Measurements from ENCODE around the gene SEC61A2. TPM values are rescaled to one million over a fixed set of nuclear protein-coding genes. Genes with fewer than 3 reads are reported as not detected.

The SEC61A2 gene
- total RNA-seq, 4 donors from 2014 or later: 7.8 to 17.8 (median 13.3) TPM

DNA sequence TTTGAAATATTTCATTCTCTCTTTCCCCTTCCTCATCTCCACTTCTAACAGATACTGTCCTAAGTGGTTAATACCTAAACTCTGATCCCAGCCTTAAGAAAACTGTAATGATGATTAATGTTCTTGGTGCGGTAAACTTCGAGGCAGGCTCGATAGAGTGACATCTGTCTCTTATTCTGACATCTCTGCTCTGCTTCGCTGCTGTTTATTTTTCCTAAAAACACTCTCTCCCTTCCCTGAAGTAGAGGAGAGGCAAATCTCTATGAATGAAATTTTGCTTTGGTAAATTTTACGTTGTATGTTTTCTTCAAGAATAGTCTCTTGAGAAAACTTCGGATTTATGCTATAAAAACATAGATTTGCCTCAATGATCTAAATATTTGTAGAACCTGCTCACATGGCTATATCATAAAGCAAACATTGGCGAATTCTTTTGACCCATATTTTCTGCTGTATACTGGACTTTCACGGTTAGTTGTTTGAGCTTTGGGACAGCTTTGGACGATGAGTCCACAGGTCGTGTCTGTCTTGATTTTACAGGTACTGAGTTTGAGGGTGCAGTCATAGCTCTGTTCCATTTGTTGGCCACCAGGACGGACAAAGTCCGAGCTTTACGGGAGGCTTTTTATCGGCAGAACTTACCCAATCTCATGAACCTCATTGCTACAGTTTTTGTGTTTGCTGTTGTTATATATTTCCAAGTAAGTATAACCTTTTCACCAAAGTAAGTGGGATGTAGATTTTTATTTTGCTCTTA, 27.1 kb downstream of the SEC61A2 start:
- Histone ChIP-seq H3K4me3 (replicated peaks in 1 of 3) (no peak overlapping the region), H3K27ac (no peak overlapping the region), H3K27me3 (no peaks in the 10 kb centered on the region), H3K9me3 (no peaks in the 10 kb centered on the region), H3K36me3 (peaks cover 16 to 18% of the 10 kb centered on the region in 2 donors), H3K4me1 (no peaks in the 10 kb centered on the region)
- TF ChIP-seq, protein P1, sequence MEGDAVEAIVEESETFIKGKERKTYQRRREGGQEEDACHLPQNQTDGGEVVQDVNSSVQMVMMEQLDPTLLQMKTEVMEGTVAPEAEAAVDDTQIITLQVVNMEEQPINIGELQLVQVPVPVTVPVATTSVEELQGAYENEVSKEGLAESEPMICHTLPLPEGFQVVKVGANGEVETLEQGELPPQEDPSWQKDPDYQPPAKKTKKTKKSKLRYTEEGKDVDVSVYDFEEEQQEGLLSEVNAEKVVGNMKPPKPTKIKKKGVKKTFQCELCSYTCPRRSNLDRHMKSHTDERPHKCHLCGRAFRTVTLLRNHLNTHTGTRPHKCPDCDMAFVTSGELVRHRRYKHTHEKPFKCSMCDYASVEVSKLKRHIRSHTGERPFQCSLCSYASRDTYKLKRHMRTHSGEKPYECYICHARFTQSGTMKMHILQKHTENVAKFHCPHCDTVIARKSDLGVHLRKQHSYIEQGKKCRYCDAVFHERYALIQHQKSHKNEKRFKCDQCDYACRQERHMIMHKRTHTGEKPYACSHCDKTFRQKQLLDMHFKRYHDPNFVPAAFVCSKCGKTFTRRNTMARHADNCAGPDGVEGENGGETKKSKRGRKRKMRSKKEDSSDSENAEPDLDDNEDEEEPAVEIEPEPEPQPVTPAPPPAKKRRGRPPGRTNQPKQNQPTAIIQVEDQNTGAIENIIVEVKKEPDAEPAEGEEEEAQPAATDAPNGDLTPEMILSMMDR (IDR thresholded peaks at IDR 0.05): no peak
- TF ChIP-seq POLR2A (IDR thresholded peaks at IDR 0.05): no peak
- WGBS, 2 donors: 78 to 81% methylated on average over 14 of the region's 14 CpGs
- no peak for DNase-seq
- intact Hi-C loops (cut with DNase I): no loop called here

DNA sequence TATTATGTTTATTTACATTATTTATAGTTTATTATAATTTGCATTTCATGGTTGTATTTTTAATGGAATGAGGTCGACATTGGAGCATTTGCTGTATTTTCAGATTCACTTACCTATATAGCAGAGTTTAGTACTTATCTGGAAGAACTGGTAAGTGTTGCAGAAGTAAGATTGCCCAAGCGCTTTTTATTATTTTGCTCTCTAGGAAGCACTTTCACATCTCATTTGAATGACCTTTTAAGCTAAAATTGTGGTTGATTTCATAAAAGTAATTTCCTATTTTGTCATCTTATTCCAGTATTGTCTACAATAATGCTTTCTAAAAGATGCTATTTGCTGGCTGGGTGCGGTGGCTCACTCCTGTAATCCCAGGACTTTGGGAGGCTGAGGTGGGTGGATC, 28.6 kb downstream of the SEC61A2 start:
- no peak overlapping the region for H3K27ac ChIP-seq
- TF ChIP-seq, protein P1 (IDR thresholded peaks at IDR 0.05): no peak
- no peak for TF ChIP-seq POLR2A (IDR thresholded peaks at IDR 0.05)
- DNase-seq: no peak
- H3K4me1 ChIP-seq: no peaks in the 10 kb centered on the region
- intact Hi-C loops (cut with DNase I): no loop called here
- 97% methylated on average over 3 of the region's 3 CpGs for WGBS, 2 donors
- no peak overlapping the region for H3K4me3 ChIP-seq (replicated peaks in 1 of 3)
- H3K27me3 ChIP-seq: no peaks in the 10 kb centered on the region
- peaks cover 19 to 28% of the 10 kb centered on the region in 2 donors for H3K36me3 ChIP-seq
- H3K9me3 ChIP-seq: no peaks in the 10 kb centered on the region

DNA sequence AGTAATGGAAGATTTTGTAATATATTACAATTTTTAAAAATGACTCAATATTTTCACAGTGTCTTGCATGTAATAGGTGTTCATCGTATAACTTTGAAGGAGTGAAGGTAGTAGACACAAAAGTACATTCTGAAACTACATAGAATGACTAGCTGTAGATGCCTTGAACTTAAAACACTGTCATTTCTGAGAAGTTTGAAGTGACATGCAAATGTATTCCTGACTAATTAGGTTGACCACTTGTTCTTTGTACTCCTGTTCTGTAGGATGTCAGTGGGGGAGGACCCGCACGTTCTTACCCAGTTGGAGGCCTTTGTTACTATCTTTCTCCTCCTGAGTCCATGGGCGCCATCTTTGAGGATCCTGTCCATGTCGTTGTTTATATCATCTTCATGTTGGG, 31.2 kb downstream of the SEC61A2 start:
- intact Hi-C loops (cut with DNase I): no loop called here
- peaks cover 19 to 40% of the 10 kb centered on the region in 2 donors for H3K36me3 ChIP-seq
- 98 to 99% methylated on average over 5 of the region's 5 CpGs for WGBS, 2 donors
- no peak overlapping the region for H3K4me3 ChIP-seq (replicated peaks in 1 of 3)
- TF ChIP-seq, protein P1 (IDR thresholded peaks at IDR 0.05): no peak
- TF ChIP-seq POLR2A (IDR thresholded peaks at IDR 0.05): no peak
- no peaks in the 10 kb centered on the region for H3K4me1 ChIP-seq
- no peaks in the 10 kb centered on the region for H3K27me3 ChIP-seq
- H3K27ac ChIP-seq: no peak overlapping the region
- DNase-seq: no peak
- no peaks in the 10 kb centered on the region for H3K9me3 ChIP-seq

DNA sequence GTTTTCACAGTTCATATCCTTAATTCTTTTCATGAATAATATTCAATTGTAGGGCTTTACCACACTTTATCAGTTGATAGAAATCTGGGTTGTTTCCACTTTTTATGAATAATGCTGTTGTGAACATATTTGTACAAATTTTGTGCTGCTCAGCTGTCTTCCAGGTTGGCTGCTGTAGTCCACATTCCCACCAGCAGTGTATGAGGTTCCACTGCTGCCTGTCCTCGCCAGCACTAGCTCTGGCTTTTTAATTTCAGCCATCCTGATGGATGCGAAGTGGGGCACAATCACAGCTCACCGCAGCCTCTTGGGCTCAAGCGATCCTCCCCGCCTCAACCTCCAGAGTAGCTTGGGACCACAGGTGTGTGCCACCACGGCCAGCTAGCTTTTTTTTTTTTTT, 33.5 kb downstream of the SEC61A2 start:
- no peaks in the 10 kb centered on the region for H3K4me1 ChIP-seq
- no peaks in the 10 kb centered on the region for H3K27me3 ChIP-seq
- H3K9me3 ChIP-seq: no peaks in the 10 kb centered on the region
- H3K36me3 ChIP-seq: peaks cover 19 to 46% of the 10 kb centered on the region in 2 donors
- H3K27ac ChIP-seq: no peak overlapping the region
- DNase-seq: no peak
- TF ChIP-seq, protein P1 (IDR thresholded peaks at IDR 0.05): no peak
- TF ChIP-seq POLR2A (IDR thresholded peaks at IDR 0.05): no peak
- H3K4me3 ChIP-seq (replicated peaks in 1 of 3): no peak overlapping the region
- WGBS, 2 donors: 98 to 99% methylated on average over 6 of the region's 6 CpGs
- intact Hi-C loops (cut with DNase I): no loop called here

DNA sequence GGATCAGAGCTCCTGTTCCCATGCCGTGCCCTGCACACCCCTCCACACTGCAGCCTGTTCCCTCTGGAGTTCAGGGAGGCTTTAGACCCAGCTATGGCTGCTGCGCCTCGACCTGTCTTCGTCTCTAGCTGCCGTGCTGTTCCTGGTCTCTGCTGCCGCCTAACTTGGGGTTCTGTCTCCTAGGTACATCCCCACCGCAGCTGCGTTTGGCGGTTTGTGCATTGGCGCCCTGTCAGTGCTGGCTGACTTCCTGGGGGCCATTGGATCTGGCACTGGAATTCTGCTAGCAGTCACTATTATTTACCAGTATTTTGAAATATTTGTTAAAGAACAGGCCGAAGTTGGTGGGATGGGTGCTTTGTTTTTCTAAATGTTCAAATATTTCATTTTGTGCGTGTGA, 34.6 kb downstream of the SEC61A2 start:
- DNase-seq: no peak
- TF ChIP-seq POLR2A (IDR thresholded peaks at IDR 0.05): no peak
- TF ChIP-seq, protein P1 (IDR thresholded peaks at IDR 0.05): no peak
- intact Hi-C loops (cut with DNase I): no loop called here
- Histone ChIP-seq H3K27me3 (no peaks in the 10 kb centered on the region), H3K9me3 (no peaks in the 10 kb centered on the region), H3K36me3 (peaks cover 15 to 46% of the 10 kb centered on the region in 2 donors), H3K27ac (no peak overlapping the region), H3K4me1 (no peaks in the 10 kb centered on the region), H3K4me3 (replicated peaks in 1 of 3) (no peak overlapping the region)
- WGBS, 2 donors: 94 to 96% methylated on average over 11 to 12 of the region's 12 CpGs
